Neural crest cell (in vitro differentiated cells): ENCODE results near the gene HEG1. TPM values are rescaled to one million over a fixed set of nuclear protein-coding genes. Genes with fewer than 3 reads are reported as not detected.

Experiments used
- DNase-seq: peaks from one replicate; pipeline ENCODE4 v3.0.0; 2021; ENCODE audit warnings: low read depth, mixed read lengths, low spot score
- H3K27ac Mint-ChIP-seq: one replicate; pipeline ENCODE4 v1.8.0; 2021; ENCODE audit warnings: mild to moderate bottlenecking, mixed read lengths; ENCODE audit not compliant: unreplicated experiment
- H3K27me3 Mint-ChIP-seq: 2 replicates; pipeline ENCODE4 v1.8.0; 2021; ENCODE audit warnings: low read depth, mild to moderate bottlenecking, mixed read lengths
- H3K36me3 Mint-ChIP-seq: 2 replicates; pipeline ENCODE4 v1.8.0; 2021; ENCODE audit warnings: low read depth, mild to moderate bottlenecking, mixed read lengths
- H3K4me1 Mint-ChIP-seq: 2 replicates; pipeline ENCODE4 v1.8.0; 2021; ENCODE audit warnings: mixed read lengths
- H3K4me3 Mint-ChIP-seq: one replicate; pipeline ENCODE4 v1.8.0; 2021; ENCODE audit warnings: mild to moderate bottlenecking, mixed read lengths
- H3K9me3 Mint-ChIP-seq: 2 replicates; pipeline ENCODE4 v1.8.0; 2021; ENCODE audit warnings: mixed read lengths
- total RNA-seq: library from RNA; stranded (reverse); gene quantifications from 2 replicates; pipeline ENCODE4 v1.2.1, GENCODE V29; 2021
- TF ChIP-seq, protein P1 (sequence below): fragments of 200-600 bp; sonication (generic); conservative IDR thresholded peaks from 2 replicates; pipeline ENCODE4 v1.5.0; 2021; ENCODE audit warnings: antibody characterized with exemption, mild to moderate bottlenecking

Gene HEG1
- total RNA-seq, 1 donor from 2014 or later = 32.0 TPM

DNA sequence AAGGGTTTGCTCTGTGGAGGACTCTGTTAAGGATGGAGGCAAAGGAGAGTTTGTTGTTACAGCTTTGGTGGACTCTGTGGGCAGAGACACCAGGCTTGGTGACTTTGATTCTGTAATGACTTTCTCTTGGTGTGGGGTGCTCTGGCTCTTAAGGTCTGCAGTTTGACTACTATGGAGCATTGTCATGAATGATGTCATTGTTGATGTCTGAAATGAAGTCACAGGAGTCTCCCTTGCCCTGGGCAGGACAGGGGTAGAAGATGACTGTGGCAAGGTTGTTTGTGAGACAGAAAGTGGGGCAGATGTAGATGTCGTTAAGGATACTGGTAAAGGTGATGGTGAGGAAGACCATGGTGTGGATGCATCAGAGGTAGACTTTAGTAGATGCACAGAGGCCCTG, 42.7 kb downstream of the HEG1 start:
- Mint-ChIP-seq H3K4me3 (no peak overlapping the region), H3K36me3 (peaks cover 41% of the 10 kb centered on the region), H3K4me1 (peaks cover 18% of the 10 kb centered on the region), H3K27ac (peak overlapping the region; percentile 53), H3K27me3 (peaks cover 30% of the 10 kb centered on the region), H3K9me3 (no peaks in the 10 kb centered on the region)
- TF ChIP-seq, protein P1, sequence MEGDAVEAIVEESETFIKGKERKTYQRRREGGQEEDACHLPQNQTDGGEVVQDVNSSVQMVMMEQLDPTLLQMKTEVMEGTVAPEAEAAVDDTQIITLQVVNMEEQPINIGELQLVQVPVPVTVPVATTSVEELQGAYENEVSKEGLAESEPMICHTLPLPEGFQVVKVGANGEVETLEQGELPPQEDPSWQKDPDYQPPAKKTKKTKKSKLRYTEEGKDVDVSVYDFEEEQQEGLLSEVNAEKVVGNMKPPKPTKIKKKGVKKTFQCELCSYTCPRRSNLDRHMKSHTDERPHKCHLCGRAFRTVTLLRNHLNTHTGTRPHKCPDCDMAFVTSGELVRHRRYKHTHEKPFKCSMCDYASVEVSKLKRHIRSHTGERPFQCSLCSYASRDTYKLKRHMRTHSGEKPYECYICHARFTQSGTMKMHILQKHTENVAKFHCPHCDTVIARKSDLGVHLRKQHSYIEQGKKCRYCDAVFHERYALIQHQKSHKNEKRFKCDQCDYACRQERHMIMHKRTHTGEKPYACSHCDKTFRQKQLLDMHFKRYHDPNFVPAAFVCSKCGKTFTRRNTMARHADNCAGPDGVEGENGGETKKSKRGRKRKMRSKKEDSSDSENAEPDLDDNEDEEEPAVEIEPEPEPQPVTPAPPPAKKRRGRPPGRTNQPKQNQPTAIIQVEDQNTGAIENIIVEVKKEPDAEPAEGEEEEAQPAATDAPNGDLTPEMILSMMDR = no peak
- no peak for DNase-seq

DNA sequence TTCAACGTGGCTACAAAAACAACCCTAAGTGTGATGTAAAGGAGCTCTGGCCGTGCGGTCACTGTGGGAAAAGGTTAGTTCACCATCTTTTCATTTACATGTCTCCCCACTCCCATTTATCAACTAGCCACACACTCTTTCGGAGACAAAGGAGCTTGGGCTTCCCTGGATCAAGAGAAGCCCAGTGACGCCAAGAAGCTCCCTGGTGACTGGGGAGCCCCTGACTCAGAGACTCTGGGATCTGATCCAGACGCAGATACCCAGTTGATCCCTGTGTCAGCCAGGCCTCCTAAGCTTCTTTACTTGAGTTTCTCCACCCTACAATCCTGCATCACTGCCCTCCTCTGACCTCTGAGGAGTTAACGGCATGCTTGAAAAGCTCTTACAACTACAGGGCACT, 43.9 kb downstream of the HEG1 start:
- TF ChIP-seq, protein P1 = no peak
- Mint-ChIP-seq H3K4me3 (no peak overlapping the region), H3K36me3 (peaks cover 37% of the 10 kb centered on the region), H3K27me3 (peaks cover 32% of the 10 kb centered on the region), H3K27ac (no peak overlapping the region), H3K9me3 (no peaks in the 10 kb centered on the region), H3K4me1 (peaks cover 18% of the 10 kb centered on the region)
- no peak for DNase-seq

DNA sequence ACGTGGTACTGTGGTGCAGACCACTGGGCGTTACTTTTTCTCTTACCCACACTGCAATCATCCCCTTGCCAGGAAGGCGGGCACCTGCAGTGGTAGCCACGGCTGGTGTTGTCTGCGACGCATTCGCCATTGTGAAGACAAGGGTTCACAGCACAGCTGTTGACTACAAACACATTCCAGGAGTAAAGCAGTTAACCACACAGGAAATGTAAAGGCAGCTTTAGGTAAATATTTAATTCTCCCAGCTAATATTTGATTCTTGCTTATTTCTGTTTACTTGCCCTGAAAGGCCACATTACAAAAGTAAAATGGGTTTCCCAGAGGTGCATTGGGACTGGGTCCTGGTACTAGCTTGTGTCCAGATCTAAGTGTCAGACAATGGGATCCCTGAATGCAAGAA, 45.4 kb downstream of the HEG1 start:
- no peak for DNase-seq
- Mint-ChIP-seq H3K4me1 (peaks cover 26% of the 10 kb centered on the region), H3K36me3 (peaks cover 42% of the 10 kb centered on the region), H3K9me3 (no peaks in the 10 kb centered on the region), H3K4me3 (no peak overlapping the region), H3K27me3 (peaks cover 45% of the 10 kb centered on the region), H3K27ac (peak overlapping the region; percentile 57)
- TF ChIP-seq, protein P1 = no peak

DNA sequence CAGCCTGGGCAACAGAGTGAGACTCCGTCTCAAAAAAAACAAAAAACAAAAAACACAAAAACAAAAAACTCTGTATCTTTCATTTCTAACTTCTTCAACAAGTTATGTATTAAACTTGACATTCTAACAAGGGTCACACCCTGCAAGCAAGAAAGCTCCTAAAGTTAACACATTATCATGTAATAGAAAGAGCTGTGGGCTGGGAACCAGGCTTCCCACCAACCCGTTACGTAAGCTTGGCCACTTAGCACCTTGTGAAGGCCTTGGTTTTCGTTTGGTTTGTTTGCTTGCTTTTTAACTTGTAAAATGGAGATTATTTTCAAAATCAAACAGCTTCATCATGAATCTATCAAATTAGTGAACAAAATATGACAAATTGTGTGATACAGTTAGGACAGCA, 47.0 kb downstream of the HEG1 start:
- no peak for DNase-seq
- TF ChIP-seq, protein P1 = no peak
- H3K36me3 Mint-ChIP-seq = peaks cover 33% of the 10 kb centered on the region
- no peaks in the 10 kb centered on the region for H3K9me3 Mint-ChIP-seq
- no peak overlapping the region for H3K27ac Mint-ChIP-seq
- no peak overlapping the region for H3K4me3 Mint-ChIP-seq
- peaks cover 38% of the 10 kb centered on the region for H3K4me1 Mint-ChIP-seq
- H3K27me3 Mint-ChIP-seq = peaks cover 53% of the 10 kb centered on the region

DNA sequence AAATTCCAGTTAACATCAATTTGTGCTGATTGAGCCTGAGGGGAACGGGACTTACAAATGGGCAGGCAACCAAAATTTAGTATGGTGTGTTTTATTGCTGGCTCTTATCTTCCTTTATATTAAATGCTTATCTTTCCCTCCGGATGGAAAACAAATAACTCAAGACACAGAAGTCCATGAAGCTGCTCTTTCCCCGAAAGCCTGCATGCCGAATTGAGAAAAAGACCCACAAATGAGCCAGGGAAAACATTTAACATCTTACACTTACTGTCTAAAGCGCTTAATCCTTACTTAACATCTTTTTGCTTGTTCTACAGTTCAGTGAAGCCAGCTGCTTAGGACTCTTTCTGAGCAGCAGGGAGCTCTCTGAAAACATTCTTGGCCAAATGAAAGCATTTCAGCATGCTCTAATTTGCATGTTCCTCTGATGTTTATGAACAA, 49.5 kb downstream of the HEG1 start:
- DNase-seq = no peak

More for the DNA sequence above, 49.5 kb downstream of the HEG1 start:
- Mint-ChIP-seq H3K4me1 (peaks cover 48% of the 10 kb centered on the region), H3K4me3 (no peak overlapping the region), H3K36me3 (peaks cover 13% of the 10 kb centered on the region), H3K27ac (no peak overlapping the region), H3K9me3 (no peaks in the 10 kb centered on the region), H3K27me3 (peaks cover 40% of the 10 kb centered on the region)
- TF ChIP-seq, protein P1 = no peak
